Colonic mucosa (tissue), 4 donors: ENCODE data around the gene C15orf62. TPM values are rescaled to one million over a fixed set of nuclear protein-coding genes. Genes with fewer than 3 reads are reported as not detected.
A peak's percentile ranks its signal among the peaks of the same experiment; 100 is the strongest.

Experiments
- DNase-seq: peaks from one replicate; pipeline ENCODE4 v3.0.0-alpha.2; 2020
- H3K27ac ChIP-seq: fragments of 200-600 bp; one replicate; pipeline ENCODE4 v1.8.0; 2021
- H3K27me3 ChIP-seq: fragments of 200-600 bp; one replicate; pipeline ENCODE4 v1.8.0; 2021
- H3K36me3 ChIP-seq: fragments of 200-600 bp; one replicate; pipeline ENCODE4 v1.8.0; 2021
- H3K4me1 ChIP-seq: fragments of 200-600 bp; one replicate; pipeline ENCODE4 v1.8.0; 2021; ENCODE audit warnings: mild to moderate bottlenecking
- H3K4me3 ChIP-seq: fragments of 200-600 bp; one replicate; pipeline ENCODE4 v1.8.0; 2021
- H3K9ac ChIP-seq, 2 donors: one replicate each; pipeline ENCODE4 v1.7.0; 2013; ENCODE audit warnings: control low read depth in 2 of 2, low read depth in 2 of 2, low read length in 2 of 2
- H3K9me3 ChIP-seq: fragments of 200-600 bp; one replicate; pipeline ENCODE4 v1.8.0; 2021
- CTCF ChIP-seq: fragments of 200-600 bp; IDR thresholded peaks from one replicate; pipeline ENCODE4 v1.8.0; 2022; ENCODE audit warnings: antibody characterized with exemption, mild to moderate bottlenecking
- intact Hi-C: fragments of 100-400 bp; cut with DNase I; formaldehyde crosslinking; loops from one replicate; pipeline ENCODE4 v1.14.1; 2022
- total RNA-seq, 2 donors: library from RNA; stranded (reverse); fragmentation: NEBNext Ultra II Directional in 1 of 2; extraction: Animal tissue kit (Norgen Biotek cat#: 25700) in 1 of 2; gene quantifications; one replicate each; pipeline ENCODE4 v1.2.1, GENCODE V29; 2021
- donor health status: healthy.
- donor health status: DM: no; HTN: no; CAD: no.
- donor health status: DM: no; HTN: no; CAD: no.

Gene C15orf62
- total RNA-seq, 2 donors from 2014 or later, result 0.74 to 0.80 TPM

GRCh38 chr15:40775007-40775406 is 5.2 kb downstream of the C15orf62 start:
- peaks cover 16% of the 10 kb centered on the region for H3K36me3 ChIP-seq
- no peaks in the 10 kb centered on the region for H3K9me3 ChIP-seq
- no peak for DNase-seq
- intact Hi-C loops, result no loop called here
- no peak overlapping the region for H3K9ac ChIP-seq
- H3K27me3 ChIP-seq, result no peaks in the 10 kb centered on the region
- H3K27ac ChIP-seq, result no peak overlapping the region
- TF ChIP-seq CTCF, result no peak
- H3K4me3 ChIP-seq, result no peak overlapping the region
- peaks cover 5% of the 10 kb centered on the region for H3K4me1 ChIP-seq

GRCh38 chr15:40775740-40776536 is 6.2 kb downstream of the C15orf62 start:
- H3K9ac ChIP-seq, result no peak overlapping the region
- H3K4me1 ChIP-seq, result no peaks in the 10 kb centered on the region
- no peak for DNase-seq
- no peak overlapping the region for H3K4me3 ChIP-seq
- intact Hi-C loops, result no loop called here
- peaks cover 16% of the 10 kb centered on the region for H3K36me3 ChIP-seq
- H3K27ac ChIP-seq, result no peak overlapping the region
- TF ChIP-seq CTCF, result no peak
- no peaks in the 10 kb centered on the region for H3K27me3 ChIP-seq
- H3K9me3 ChIP-seq, result no peaks in the 10 kb centered on the region

DNA sequence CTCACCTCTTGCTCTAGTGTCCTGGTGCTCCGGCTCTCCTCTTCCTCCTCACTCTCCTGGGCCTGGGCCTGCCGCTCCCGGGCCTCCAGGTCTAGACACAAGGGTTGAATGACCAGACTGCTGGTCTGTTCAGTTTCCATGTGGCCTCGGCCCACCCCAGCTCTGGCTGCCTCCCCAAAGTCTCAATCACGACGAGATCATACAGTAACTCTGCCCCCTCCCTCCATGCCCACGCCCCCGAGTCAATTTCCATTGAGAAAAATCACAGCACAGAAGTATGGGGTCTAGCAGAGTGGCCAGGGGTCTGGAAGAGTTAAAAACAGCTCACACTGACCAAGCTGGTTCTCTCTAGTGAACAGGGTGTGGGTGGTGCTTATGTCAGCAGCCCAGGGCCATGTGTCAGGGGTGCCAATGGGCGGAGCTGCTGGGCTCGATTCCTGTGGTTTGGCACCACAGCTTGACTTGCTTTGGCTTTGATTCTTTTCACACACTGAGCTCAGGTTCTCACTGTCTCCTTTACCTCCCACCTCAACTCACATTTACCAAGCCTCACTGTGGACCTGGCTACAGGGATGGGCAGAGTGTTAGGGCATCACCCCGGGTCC is 6.9 kb downstream of the C15orf62 start:
- H3K4me3 ChIP-seq, result no peak overlapping the region
- no peak overlapping the region for H3K9ac ChIP-seq
- DNase-seq, result no peak
- TF ChIP-seq CTCF, result no peak
- intact Hi-C loops, result no loop called here
- peaks cover 16% of the 10 kb centered on the region for H3K36me3 ChIP-seq
- no peaks in the 10 kb centered on the region for H3K9me3 ChIP-seq
- no peaks in the 10 kb centered on the region for H3K27me3 ChIP-seq
- no peaks in the 10 kb centered on the region for H3K4me1 ChIP-seq
- H3K27ac ChIP-seq, result no peak overlapping the region

DNA sequence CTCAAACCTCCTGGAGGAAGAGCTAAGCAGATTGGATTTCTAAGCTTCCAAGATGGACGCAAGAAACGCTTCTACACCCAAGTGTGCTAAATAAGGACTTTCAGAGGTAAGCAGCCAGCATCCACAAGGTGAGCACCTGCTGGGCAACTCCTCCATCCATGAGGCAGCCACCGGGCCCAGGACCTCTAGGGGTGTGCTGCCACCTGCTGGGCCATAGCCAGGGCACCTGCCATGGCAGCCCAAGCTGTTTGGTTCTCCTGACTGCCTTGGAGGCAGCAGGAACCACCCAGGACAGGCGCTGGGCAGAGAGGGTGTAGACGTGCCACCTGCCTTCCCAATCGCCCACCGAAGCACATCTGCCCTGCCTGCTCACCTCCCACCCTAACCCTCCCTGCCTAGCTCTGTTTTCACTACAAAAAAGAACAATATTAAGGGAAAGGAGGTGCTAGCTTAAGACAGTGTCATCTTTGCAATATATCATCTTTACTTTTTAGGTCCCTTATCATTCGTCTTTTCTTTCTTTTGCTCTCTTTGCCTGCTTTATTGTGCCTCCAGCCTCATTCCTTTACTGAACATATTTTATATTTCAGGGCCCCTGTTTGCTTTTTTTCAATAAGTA is 12.9 kb downstream of the C15orf62 start:
- Histone ChIP-seq H3K27ac (no peak overlapping the region), H3K9me3 (no peaks in the 10 kb centered on the region), H3K4me3 (no peak overlapping the region), H3K36me3 (peaks cover 6% of the 10 kb centered on the region), H3K9ac (no peak overlapping the region), H3K4me1 (peaks cover 7% of the 10 kb centered on the region), H3K27me3 (no peaks in the 10 kb centered on the region)
- DNase-seq, result peak; percentile 83
- intact Hi-C loops, result loop anchor here (2.0 to 10.0 kb wide), 2 partner anchors 36 to 112 kb away; partner anchors contain the start of gene VPS18
- peak; percentile 72 for TF ChIP-seq CTCF

- Histone ChIP-seq H3K9ac (peak overlapping the region in 1 of 2 donors; percentile 36), H3K36me3 (no peaks in the 10 kb centered on the region), H3K4me3 (no peak overlapping the region), H3K9me3 (no peaks in the 10 kb centered on the region), H3K4me1 (peaks cover 10% of the 10 kb centered on the region), H3K27me3 (no peaks in the 10 kb centered on the region), H3K27ac (peak overlapping the region; percentile 79)
- intact Hi-C loops, result loop anchor here (10.0 kb wide), 1 partner anchor 110 kb away; the partner anchor contains the start of gene VPS18
- DNase-seq, result no peak
- TF ChIP-seq CTCF, result no peak
Observed at GRCh38 chr15:40785164-40785563, 15.4 kb downstream of the C15orf62 start.
